GM12875 (cell line): ENCODE measurements around the gene TRAPPC11.
"Not testable (repeated sequence)": the region's sequence is repeated elsewhere in the genome, so short reads cannot be mapped to it uniquely, and the experiment has no call there.

Source experiments
- H3K4me3 ChIP-seq: one replicate; pipeline ENCODE4 v1.5.1; 2011; ENCODE audit warnings: low read depth, low read length, control low read depth
- CTCF ChIP-seq: IDR thresholded peaks from 2 replicates; pipeline ENCODE4 v1.5.1; 2011; ENCODE audit warnings: low read depth, mild to moderate bottlenecking, control low read depth, inconsistent platforms, low read length, moderate library complexity, borderline replicate concordance; ENCODE audit not compliant: insufficient read depth

TRAPPC11 gene

DNA sequence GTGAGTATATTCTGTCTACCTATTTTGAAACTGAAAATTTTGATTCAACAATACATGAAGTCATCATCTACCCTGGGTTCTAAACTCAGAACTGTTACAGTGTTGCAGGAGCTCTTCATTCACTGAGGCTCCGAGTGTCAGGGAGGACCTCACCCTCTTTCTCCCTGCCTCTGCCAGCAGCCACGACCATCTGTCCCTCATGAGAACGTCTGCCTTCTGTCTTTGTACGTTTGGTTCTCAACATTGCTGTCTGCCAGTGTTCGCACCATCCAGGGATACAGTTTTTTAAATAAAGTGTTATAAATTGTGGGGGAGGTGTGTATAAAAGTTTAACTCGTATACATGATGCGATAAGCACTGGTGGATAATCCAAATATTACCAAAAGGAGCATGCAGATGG lies 55.5 kb downstream of the TRAPPC11 start:
- no peak for TF ChIP-seq CTCF
- H3K4me3 ChIP-seq = no peak overlapping the region

DNA sequence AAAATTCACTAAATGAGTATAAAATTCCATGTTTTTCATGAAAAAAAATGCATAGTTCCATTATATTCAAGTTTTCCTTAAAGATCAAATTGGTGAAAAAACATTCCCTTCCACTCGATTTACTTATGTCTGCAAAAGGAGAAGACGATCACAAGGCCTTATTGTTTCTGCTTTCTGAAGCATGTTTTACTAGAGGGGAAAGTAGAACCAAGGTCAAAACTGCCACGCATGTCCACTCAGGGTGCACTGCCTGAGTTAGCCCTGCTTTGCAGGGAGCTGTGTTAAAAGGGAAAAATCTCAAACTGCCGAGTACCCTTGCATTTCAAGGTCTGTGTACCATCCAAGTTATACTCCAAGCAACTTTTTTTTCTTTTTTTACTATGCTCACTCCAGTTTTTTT lies 57.2 kb downstream of the TRAPPC11 start:
- no peak overlapping the region for H3K4me3 ChIP-seq
- no peak for TF ChIP-seq CTCF

DNA sequence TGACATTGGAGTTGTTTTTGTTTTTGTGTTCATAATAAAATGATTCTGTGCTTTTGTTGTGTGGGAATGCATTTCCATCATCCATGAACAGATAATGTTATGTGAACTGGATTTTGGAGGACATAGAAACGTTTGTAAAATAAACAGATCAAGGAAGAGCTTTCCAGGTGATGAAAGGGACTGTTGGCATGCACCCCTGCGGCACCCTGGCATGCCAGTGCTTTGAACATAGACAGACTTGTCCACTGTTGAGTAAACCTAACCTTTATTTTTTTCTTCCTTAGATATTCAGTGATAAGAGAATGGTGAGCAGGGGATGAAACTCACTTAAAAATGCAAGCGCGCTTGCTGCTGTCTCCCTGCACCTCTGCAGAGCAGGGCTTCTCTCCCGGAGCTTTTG lies 59.8 kb downstream of the TRAPPC11 start:
- H3K4me3 ChIP-seq = no peak overlapping the region
- TF ChIP-seq CTCF = no peak

DNA sequence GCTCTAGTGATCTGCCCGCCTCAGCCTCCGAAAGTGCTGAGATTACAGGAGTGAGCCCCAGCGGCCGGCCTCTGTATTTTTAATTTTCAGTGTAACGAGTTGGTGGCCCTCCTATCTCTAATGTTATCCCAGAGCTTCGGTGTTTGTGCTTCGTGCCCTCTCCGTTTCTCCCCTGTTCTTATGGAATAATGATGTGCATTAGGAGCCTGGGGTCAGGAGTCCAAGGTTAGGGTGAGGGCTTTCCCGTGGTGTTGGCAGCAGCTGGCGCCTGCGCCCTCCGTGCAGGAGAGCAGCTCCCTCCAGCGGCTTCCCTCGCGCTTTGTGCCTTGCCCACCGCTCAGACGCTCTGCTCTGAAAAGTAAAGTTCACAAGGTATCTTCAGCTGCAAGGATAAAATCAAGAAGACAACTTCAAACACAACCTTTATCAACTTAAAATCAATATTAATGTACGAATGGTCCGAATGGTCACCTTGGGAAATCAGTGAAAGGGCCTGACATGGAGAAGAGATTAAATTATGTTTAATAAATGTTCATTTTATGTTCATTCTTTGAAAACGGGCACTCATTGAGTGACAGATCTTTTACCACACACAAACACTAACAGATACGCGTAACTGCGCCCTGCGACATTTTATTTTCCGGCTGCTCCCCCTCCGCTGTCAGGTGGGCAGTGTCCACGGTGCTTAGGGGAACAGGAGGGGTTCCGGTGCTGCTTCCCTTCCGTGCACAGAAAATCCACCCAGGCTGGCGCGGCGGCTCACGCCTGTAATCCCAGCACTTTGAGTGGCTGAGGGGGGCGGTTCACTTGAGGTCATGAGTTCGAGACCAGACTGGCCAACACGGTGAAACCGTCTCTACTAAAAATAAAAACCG lies 62.4 kb downstream of the TRAPPC11 start:
- H3K4me3 ChIP-seq = no peak overlapping the region
- peak; percentile 37; the same call in 1 of the 2 replicates for TF ChIP-seq CTCF

- peak overlapping the region; percentile 27 for H3K4me3 ChIP-seq
- no peak for TF ChIP-seq CTCF
Measured at GRCh38 chr4:183722731-183723560, 63.9 kb downstream of the TRAPPC11 start.

- no peak overlapping the region for H3K4me3 ChIP-seq
- no peak for TF ChIP-seq CTCF
Measured at GRCh38 chr4:183723561-183724228, 64.6 kb downstream of the TRAPPC11 start.

GRCh38 chr4:183725585-183725984 lies 66.5 kb downstream of the TRAPPC11 start:
- not testable (repeated sequence) for H3K4me3 ChIP-seq
